ENCODE measurements around the gene OR2A2.
"Not testable (repeated sequence)": the region's sequence is repeated elsewhere in the genome, so short reads cannot be mapped to it uniquely, and the experiment has no call there.

OR2A2 gene

DNA sequence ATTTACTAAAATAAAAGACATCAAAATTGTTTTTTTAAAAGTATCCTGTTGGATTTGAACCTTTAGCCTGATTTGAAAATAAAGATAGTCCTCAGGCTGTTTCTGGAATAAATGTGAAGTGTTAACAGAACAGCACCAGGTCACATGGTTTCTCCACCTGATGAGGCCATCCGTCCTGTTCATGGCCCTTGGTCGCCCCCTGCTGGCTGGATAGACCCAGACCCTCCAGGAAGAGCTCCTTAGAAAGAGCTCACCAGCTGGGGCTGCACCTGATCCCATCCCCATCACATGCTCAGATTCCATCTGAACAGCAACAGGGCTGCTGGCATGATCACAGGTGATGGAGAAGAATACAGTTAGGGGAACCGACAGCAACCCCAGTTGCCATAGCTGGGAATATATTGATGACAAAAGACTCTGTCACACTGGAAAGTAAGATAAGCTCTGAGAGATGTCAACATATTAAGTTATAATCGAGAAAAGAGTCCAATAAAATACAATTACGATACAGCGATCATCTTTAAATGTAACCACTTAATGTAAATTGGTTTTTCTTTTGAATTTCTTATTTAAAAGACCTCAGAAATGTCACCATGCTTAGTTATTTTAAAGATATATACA is 18.4 kb downstream of the OR2A2 start:
- H3K4me3 ChIP-seq (ENCODE audit: insufficient read depth, low read length, poor library complexity, severe bottlenecking), result no peak overlapping the region
- no peak overlapping the region for H3K4me2 ChIP-seq (ENCODE audit: low read depth, low read length, poor library complexity, severe bottlenecking)
- no peaks in the 10 kb centered on the region for H3K9me3 ChIP-seq (ENCODE audit: insufficient read depth, low read length)
- H4K20me1 ChIP-seq (ENCODE audit: low read depth, low read length), result no peaks in the 10 kb centered on the region
- no peaks in the 10 kb centered on the region for H3K36me3 ChIP-seq (ENCODE audit: low read length)
- no peaks in the 10 kb centered on the region for H3K9me2 ChIP-seq (replicated peaks; ENCODE audit: insufficient read depth, low read length)
- H3K79me2 ChIP-seq (ENCODE audit: insufficient read depth, low read length), result no peaks in the 10 kb centered on the region
- H3K9ac ChIP-seq (ENCODE audit: low read length), result no peak overlapping the region
- no peak overlapping the region for H3K27ac ChIP-seq (ENCODE audit: low read depth, low read length)
- H2AFZ ChIP-seq (ENCODE audit: low read depth, low read length, severe bottlenecking), result no peak overlapping the region
- H3F3A ChIP-seq (ENCODE audit: insufficient read depth), result no peaks in the 10 kb centered on the region
- TF ChIP-seq, protein P1, sequence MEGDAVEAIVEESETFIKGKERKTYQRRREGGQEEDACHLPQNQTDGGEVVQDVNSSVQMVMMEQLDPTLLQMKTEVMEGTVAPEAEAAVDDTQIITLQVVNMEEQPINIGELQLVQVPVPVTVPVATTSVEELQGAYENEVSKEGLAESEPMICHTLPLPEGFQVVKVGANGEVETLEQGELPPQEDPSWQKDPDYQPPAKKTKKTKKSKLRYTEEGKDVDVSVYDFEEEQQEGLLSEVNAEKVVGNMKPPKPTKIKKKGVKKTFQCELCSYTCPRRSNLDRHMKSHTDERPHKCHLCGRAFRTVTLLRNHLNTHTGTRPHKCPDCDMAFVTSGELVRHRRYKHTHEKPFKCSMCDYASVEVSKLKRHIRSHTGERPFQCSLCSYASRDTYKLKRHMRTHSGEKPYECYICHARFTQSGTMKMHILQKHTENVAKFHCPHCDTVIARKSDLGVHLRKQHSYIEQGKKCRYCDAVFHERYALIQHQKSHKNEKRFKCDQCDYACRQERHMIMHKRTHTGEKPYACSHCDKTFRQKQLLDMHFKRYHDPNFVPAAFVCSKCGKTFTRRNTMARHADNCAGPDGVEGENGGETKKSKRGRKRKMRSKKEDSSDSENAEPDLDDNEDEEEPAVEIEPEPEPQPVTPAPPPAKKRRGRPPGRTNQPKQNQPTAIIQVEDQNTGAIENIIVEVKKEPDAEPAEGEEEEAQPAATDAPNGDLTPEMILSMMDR (IDR thresholded peaks at IDR 0.05; ENCODE audit: insufficient read depth, low read length, poor library complexity, severe bottlenecking), result peak; percentile 86
- TF ChIP-seq EZH2phosphoT487 (conservative IDR thresholded peaks at IDR 0.05; ENCODE audit: low read length), result no peak
- no peaks in the 10 kb centered on the region for H3K27me3 ChIP-seq (ENCODE audit: low read length)

DNA sequence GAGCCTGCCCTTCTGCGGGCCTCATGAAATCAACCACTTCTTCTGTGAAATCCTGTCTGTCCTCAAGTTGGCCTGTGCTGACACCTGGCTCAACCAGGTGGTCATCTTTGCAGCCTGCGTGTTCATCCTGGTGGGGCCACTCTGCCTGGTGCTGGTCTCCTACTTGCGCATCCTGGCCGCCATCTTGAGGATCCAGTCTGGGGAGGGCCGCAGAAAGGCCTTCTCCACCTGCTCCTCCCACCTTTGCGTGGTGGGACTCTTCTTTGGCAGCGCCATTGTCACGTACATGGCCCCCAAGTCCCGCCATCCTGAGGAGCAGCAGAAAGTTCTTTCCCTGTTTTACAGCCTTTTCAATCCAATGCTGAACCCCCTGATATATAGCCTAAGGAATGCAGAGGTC is 20.2 kb downstream of the OR2A2 start:
- not testable (repeated sequence) for H3K9me3 ChIP-seq (ENCODE audit: insufficient read depth, low read length); H3K79me2 ChIP-seq (ENCODE audit: insufficient read depth, low read length); H3K4me3 ChIP-seq (ENCODE audit: insufficient read depth, low read length, poor library complexity, severe bottlenecking); H3K36me3 ChIP-seq (ENCODE audit: low read length); H3K9me2 ChIP-seq (replicated peaks; ENCODE audit: insufficient read depth, low read length); H3K27ac ChIP-seq (ENCODE audit: low read depth, low read length); H2AFZ ChIP-seq (ENCODE audit: low read depth, low read length, severe bottlenecking); H3F3A ChIP-seq (ENCODE audit: insufficient read depth); H3K27me3 ChIP-seq (ENCODE audit: low read length); H4K20me1 ChIP-seq (ENCODE audit: low read depth, low read length); H3K9ac ChIP-seq (ENCODE audit: low read length); H3K4me2 ChIP-seq (ENCODE audit: low read depth, low read length, poor library complexity, severe bottlenecking)

DNA sequence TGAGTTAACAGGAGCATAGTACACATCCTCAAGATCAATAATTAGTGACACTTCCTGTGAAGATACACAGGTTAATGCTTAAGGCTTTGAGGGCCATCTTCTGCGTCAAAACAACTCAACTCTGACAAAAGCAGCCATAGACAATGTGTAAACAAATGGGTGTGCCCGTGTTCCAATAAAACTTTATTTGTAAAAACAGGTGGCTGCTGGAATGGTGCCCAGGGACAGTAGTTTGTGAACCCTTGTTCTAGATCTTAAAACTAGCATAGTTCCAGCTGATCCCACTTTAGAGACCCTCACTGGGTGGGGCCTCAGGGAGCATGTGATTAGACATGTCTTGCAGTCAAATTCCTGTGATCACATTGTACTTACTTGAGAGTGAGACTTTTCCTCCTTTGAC is 21.3 kb downstream of the OR2A2 start:
- Histone ChIP-seq H2AFZ (ENCODE audit: low read depth, low read length, severe bottlenecking) (no peak overlapping the region), H3K9ac (ENCODE audit: low read length) (no peak overlapping the region), H4K20me1 (ENCODE audit: low read depth, low read length) (no peaks in the 10 kb centered on the region), H3K4me2 (ENCODE audit: low read depth, low read length, poor library complexity, severe bottlenecking) (no peak overlapping the region), H3K27ac (ENCODE audit: low read depth, low read length) (no peak overlapping the region), H3K9me3 (ENCODE audit: insufficient read depth, low read length) (no peaks in the 10 kb centered on the region), H3K9me2 (replicated peaks; ENCODE audit: insufficient read depth, low read length) (no peaks in the 10 kb centered on the region), H3K36me3 (ENCODE audit: low read length) (no peaks in the 10 kb centered on the region), H3K79me2 (ENCODE audit: insufficient read depth, low read length) (no peaks in the 10 kb centered on the region), H3F3A (ENCODE audit: insufficient read depth) (no peaks in the 10 kb centered on the region), H3K27me3 (ENCODE audit: low read length) (no peaks in the 10 kb centered on the region), H3K4me3 (ENCODE audit: insufficient read depth, low read length, poor library complexity, severe bottlenecking) (no peak overlapping the region)
- no peak for TF ChIP-seq EZH2phosphoT487 (conservative IDR thresholded peaks at IDR 0.05; ENCODE audit: low read length)
- TF ChIP-seq, protein P1 (IDR thresholded peaks at IDR 0.05; ENCODE audit: insufficient read depth, low read length, poor library complexity, severe bottlenecking), result no peak

DNA sequence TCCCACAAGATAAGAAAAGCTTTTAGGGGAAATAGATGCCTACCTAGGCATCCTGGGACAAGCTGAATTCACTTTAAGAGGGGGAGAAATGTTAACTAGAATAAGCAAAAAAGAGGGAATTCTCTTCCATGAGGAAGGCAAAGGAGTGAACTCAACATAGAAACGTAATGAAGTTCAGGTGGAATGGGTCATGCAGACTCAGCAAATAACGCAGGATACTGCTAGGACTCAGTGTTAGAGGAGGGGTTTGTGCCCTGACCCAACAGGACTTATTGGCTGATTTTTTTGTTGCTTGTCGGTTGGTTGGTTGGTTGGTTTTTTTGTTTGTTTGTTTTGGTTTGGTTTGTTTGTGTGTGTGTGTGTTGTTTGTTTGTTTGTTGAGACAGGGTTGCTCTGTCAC is 22.9 kb downstream of the OR2A2 start:
- no peaks in the 10 kb centered on the region; the same call in 1 of the 2 replicates for H4K20me1 ChIP-seq (ENCODE audit: low read depth, low read length)
- no peak overlapping the region for H2AFZ ChIP-seq (ENCODE audit: low read depth, low read length, severe bottlenecking)
- no peaks in the 10 kb centered on the region for H3K79me2 ChIP-seq (ENCODE audit: insufficient read depth, low read length)
- no peak for TF ChIP-seq EZH2phosphoT487 (conservative IDR thresholded peaks at IDR 0.05; ENCODE audit: low read length)
- TF ChIP-seq, protein P1 (IDR thresholded peaks at IDR 0.05; ENCODE audit: insufficient read depth, low read length, poor library complexity, severe bottlenecking), result no peak
- no peak overlapping the region for H3K4me2 ChIP-seq (ENCODE audit: low read depth, low read length, poor library complexity, severe bottlenecking)
- no peaks in the 10 kb centered on the region for H3K9me3 ChIP-seq (ENCODE audit: insufficient read depth, low read length)
- H3F3A ChIP-seq (ENCODE audit: insufficient read depth), result no peaks in the 10 kb centered on the region
- H3K27me3 ChIP-seq (ENCODE audit: low read length), result no peaks in the 10 kb centered on the region
- no peak overlapping the region for H3K4me3 ChIP-seq (ENCODE audit: insufficient read depth, low read length, poor library complexity, severe bottlenecking)
- no peaks in the 10 kb centered on the region for H3K9me2 ChIP-seq (replicated peaks; ENCODE audit: insufficient read depth, low read length)
- no peaks in the 10 kb centered on the region for H3K36me3 ChIP-seq (ENCODE audit: low read length)
- no peak overlapping the region for H3K27ac ChIP-seq (ENCODE audit: low read depth, low read length)
- H3K9ac ChIP-seq (ENCODE audit: low read length), result no peak overlapping the region

Measured in SU-DHL-6 (cell line).